Naive thymus-derived CD4-positive, alpha-beta T cell (primary cell): Measurements from ENCODE around the gene ELMO2. TPM values are rescaled to one million over a fixed set of nuclear protein-coding genes. Genes with fewer than 3 reads are reported as not detected.
A peak's percentile ranks its signal among the peaks of the same experiment; 100 is the strongest.

Source experiments
- ATAC-seq: fragments of 150-1000 bp; cut with Tn5 transposase; 2 replicates; pipeline ENCODE4 v1.10.0; 2021; ENCODE audit warnings: mild to moderate bottlenecking, moderate library complexity
- CTCF ChIA-PET: fragments of 350-600 bp; sonication (Branson Sonifier 250); formaldehyde crosslinking; loops from one replicate; lab custom pipeline; 2021; ENCODE audit warnings: antibody characterized with exemption; lab: Charles Lee
- POLR2A ChIA-PET: fragments of 350-600 bp; sonication (Branson Sonifier 250); formaldehyde crosslinking; loops from one replicate; lab custom pipeline; 2021; ENCODE audit warnings: antibody characterized with exemption, inconsistent platforms; lab: Charles Lee
- DNase-seq, 9 donors: peaks; one replicate each; pipeline versions ENCODE4 v3.0.0 to v3.0.0-alpha.2; 2020 to 2022; ENCODE audit warnings: mixed read lengths in 1 of 9
- H3K27ac ChIP-seq: one replicate; pipeline ENCODE4 v1.7.0; 2013; ENCODE audit warnings: mild to moderate bottlenecking, low read depth, low read length, moderate library complexity
- H3K27me3 ChIP-seq, 2 donors: one replicate each; pipeline ENCODE4 v1.7.0; 2013; ENCODE audit warnings: low read length in 2 of 2, mild to moderate bottlenecking in 2 of 2, moderate library complexity in 2 of 2; ENCODE audit not compliant: control insufficient read depth in 2 of 2, insufficient read depth in 2 of 2
- H3K36me3 ChIP-seq, 3 experiments: 1 replicate in 2 of 3; 2 replicates in 1 of 3; pipeline ENCODE4 v1.7.0; 2013; ENCODE audit warnings: low read length in 3 of 3, mild to moderate bottlenecking in 3 of 3, moderate library complexity in 1 of 3; ENCODE audit not compliant: insufficient read depth in 3 of 3, control insufficient read depth in 2 of 3
- H3K4me1 ChIP-seq, 2 donors: one replicate each; pipeline ENCODE4 v1.7.0; 2013; ENCODE audit warnings: low read length in 2 of 2, mild to moderate bottlenecking in 2 of 2, moderate library complexity in 1 of 2; ENCODE audit not compliant: control insufficient read depth in 2 of 2, insufficient read depth in 2 of 2
- H3K4me3 ChIP-seq: 2 replicates; pipeline ENCODE4 v1.7.0; 2013; ENCODE audit warnings: mild to moderate bottlenecking, low read length
- H3K9me3 ChIP-seq, 3 experiments: 1 replicate in 2 of 3; 2 replicates in 1 of 3; pipeline ENCODE4 v1.7.0; 2013; ENCODE audit warnings: low read length in 3 of 3; ENCODE audit not compliant: control insufficient read depth in 2 of 3
- H3K27ac Mint-ChIP-seq, 9 donors: one replicate each; pipeline ENCODE4 v1.8.0; 2020 to 2022; ENCODE audit warnings: mixed read lengths in 9 of 9, mild to moderate bottlenecking in 8 of 9, moderate library complexity in 5 of 9, inconsistent platforms in 2 of 9
- H3K27me3 Mint-ChIP-seq, 5 donors: one replicate each; pipeline ENCODE4 v1.8.0; 2021 to 2022; ENCODE audit warnings: mixed read lengths in 5 of 5, mild to moderate bottlenecking in 1 of 5
- H3K36me3 Mint-ChIP-seq, 5 donors: one replicate each; pipeline ENCODE4 v1.8.0; 2020 to 2022; ENCODE audit warnings: mixed read lengths in 5 of 5, mild to moderate bottlenecking in 3 of 5, inconsistent platforms in 1 of 5
- H3K4me1 Mint-ChIP-seq, 7 donors: one replicate each; pipeline ENCODE4 v1.8.0; 2020 to 2022; ENCODE audit warnings: mixed read lengths in 7 of 7, mild to moderate bottlenecking in 3 of 7, inconsistent platforms in 1 of 7
- H3K4me3 Mint-ChIP-seq, 10 donors: one replicate each; pipeline ENCODE4 v1.8.0; 2020 to 2022; ENCODE audit warnings: mild to moderate bottlenecking in 10 of 10, mixed read lengths in 10 of 10, moderate library complexity in 6 of 10, inconsistent platforms in 2 of 10
- H3K9me3 Mint-ChIP-seq, 11 donors: one replicate each; pipeline ENCODE4 v1.8.0; 2020 to 2022; ENCODE audit warnings: mixed read lengths in 11 of 11, mild to moderate bottlenecking in 4 of 11, inconsistent platforms in 1 of 11, moderate library complexity in 1 of 11
- intact Hi-C, 2 donors: fragments of 100-400 bp; cut with micrococcal nuclease; formaldehyde crosslinking; loops; one replicate each; pipeline ENCODE4 v1.15.1; 2023
- polyA plus RNA-seq, 2 donors: library from polyadenylated mRNA; unstranded; fragments of 300-500 nt; fragmentation: Illumina TruSeq; gene quantifications; one replicate each; pipeline ENCODE4 v1.2.3, GENCODE V29; 2021
- total RNA-seq, 6 experiments: library from RNA in 5 of 6; stranded (reverse) in 5 of 6; gene quantifications; 1 replicate in 5 of 6; 2 replicates in 1 of 6; pipeline ENCODE4 v1.2.3 and lab custom pipeline; 2021 to 2026

The ELMO2 gene
- total and polyA plus RNA-seq, 7 experiments from 2014 or later: 35.6 to 104 (median 52.3) TPM

- Mint-ChIP-seq H3K9me3 (no peaks in the 10 kb centered on the region), H3K27me3 (peaks cover 14 to 29% (median 15%) of the 10 kb centered on the region in 5 donors), H3K27ac (no peak overlapping the region), H3K4me3 (no peak overlapping the region), H3K36me3 (no peaks in the 10 kb centered on the region), H3K4me1 (peaks cover 0 to 5% (median 0%) of the 10 kb centered on the region in 7 donors)
- DNase-seq (no peak), ATAC-seq (no peak)
- ChIA-PET CTCF (no interaction called here), POLR2A (no interaction called here)
- no peak overlapping the region for H3K27ac ChIP-seq
- no peaks in the 10 kb centered on the region for H3K4me1 ChIP-seq
- no peaks in the 10 kb centered on the region for H3K27me3 ChIP-seq
- no peaks in the 10 kb centered on the region for H3K9me3 ChIP-seq
- H3K36me3 ChIP-seq: no peaks in the 10 kb centered on the region
- no peak overlapping the region for H3K4me3 ChIP-seq
- intact Hi-C loops: no loop called here
Observed at GRCh38 chr20:46325789-46326188, 80.6 kb downstream of the ELMO2 start.

- POLR2A ChIA-PET: no interaction called here
- peaks cover 15 to 27% (median 16%) of the 10 kb centered on the region in 5 donors for H3K27me3 Mint-ChIP-seq
- intact Hi-C loops: no loop called here
- no peak overlapping the region for H3K4me3 Mint-ChIP-seq
- no peak overlapping the region for H3K4me3 ChIP-seq
- no peaks in the 10 kb centered on the region for H3K9me3 ChIP-seq
- H3K36me3 Mint-ChIP-seq: no peaks in the 10 kb centered on the region
- DNase-seq (no peak), ATAC-seq (peak; percentile 47)
- CTCF ChIA-PET: no interaction called here
- no peak overlapping the region for H3K27ac Mint-ChIP-seq
- no peak overlapping the region for H3K27ac ChIP-seq
- H3K4me1 ChIP-seq: no peaks in the 10 kb centered on the region
- no peaks in the 10 kb centered on the region for H3K9me3 Mint-ChIP-seq
- no peaks in the 10 kb centered on the region for H3K36me3 ChIP-seq
- H3K4me1 Mint-ChIP-seq: peaks cover 0 to 5% (median 0%) of the 10 kb centered on the region in 7 donors
- H3K27me3 ChIP-seq: no peaks in the 10 kb centered on the region
Observed at GRCh38 chr20:46324960-46325703, 81.3 kb downstream of the ELMO2 start.

GRCh38 chr20:46324379-46324778 lies 82.0 kb downstream of the ELMO2 start:
- Histone ChIP-seq H3K27me3 (no peaks in the 10 kb centered on the region), H3K4me3 (no peak overlapping the region), H3K4me1 (no peaks in the 10 kb centered on the region), H3K36me3 (no peaks in the 10 kb centered on the region), H3K27ac (no peak overlapping the region), H3K9me3 (no peaks in the 10 kb centered on the region)
- intact Hi-C loops: no loop called here
- no peaks in the 10 kb centered on the region for H3K36me3 Mint-ChIP-seq
- H3K4me1 Mint-ChIP-seq: peaks cover 0 to 3% (median 0%) of the 10 kb centered on the region in 7 donors
- no peaks in the 10 kb centered on the region for H3K9me3 Mint-ChIP-seq
- ChIA-PET POLR2A (no interaction called here), CTCF (no interaction called here)
- DNase-seq: no peak
- no peak overlapping the region for H3K4me3 Mint-ChIP-seq
- no peak overlapping the region for H3K27ac Mint-ChIP-seq
- no peak for ATAC-seq
- H3K27me3 Mint-ChIP-seq: peaks cover 15 to 26% (median 17%) of the 10 kb centered on the region in 5 donors

GRCh38 chr20:46323557-46323956 lies 82.9 kb downstream of the ELMO2 start:
- Mint-ChIP-seq H3K4me3 (no peak overlapping the region), H3K36me3 (no peaks in the 10 kb centered on the region), H3K4me1 (peaks cover 0 to 2% (median 0%) of the 10 kb centered on the region in 7 donors), H3K9me3 (no peaks in the 10 kb centered on the region), H3K27me3 (peaks cover 18 to 30% (median 24%) of the 10 kb centered on the region in 5 donors), H3K27ac (no peak overlapping the region)
- CTCF ChIA-PET: no interaction called here
- DNase-seq (no peak), ATAC-seq (no peak)
- Histone ChIP-seq H3K36me3 (no peaks in the 10 kb centered on the region), H3K4me3 (no peak overlapping the region), H3K27me3 (no peaks in the 10 kb centered on the region), H3K27ac (no peak overlapping the region), H3K9me3 (no peaks in the 10 kb centered on the region), H3K4me1 (no peaks in the 10 kb centered on the region)
- intact Hi-C loops: no loop called here
- POLR2A ChIA-PET: interaction anchor here (0.9 kb wide), 1 partner anchor 26 kb away, joined by 4 read pairs; no protein-coding TSS in a partner anchor

GRCh38 chr20:46322641-46323040 lies 83.8 kb downstream of the ELMO2 start:
- H3K27me3 ChIP-seq: peaks cover 0 to 2% of the 10 kb centered on the region in 2 donors
- CTCF ChIA-PET: interaction anchor here (0.6 kb wide), 1 partner anchor 27 kb away, joined by 3 read pairs; no protein-coding TSS in a partner anchor

GRCh38 chr20:46317685-46318177 lies 88.7 kb downstream of the ELMO2 start:
- ChIA-PET CTCF (interaction anchor here (0.6 kb wide), 1 partner anchor 29 kb away, joined by 4 read pairs; no protein-coding TSS in a partner anchor), POLR2A (no interaction called here)
- no peaks in the 10 kb centered on the region for H3K36me3 ChIP-seq
- no peak overlapping the region for H3K27ac ChIP-seq
- no peak for ATAC-seq
- peaks cover 0 to 6% of the 10 kb centered on the region in 2 donors for H3K27me3 ChIP-seq
- Mint-ChIP-seq H3K27me3 (peaks cover 54 to 83% (median 62%) of the 10 kb centered on the region in 5 donors), H3K4me1 (peaks cover 0 to 4% (median 0%) of the 10 kb centered on the region in 7 donors), H3K36me3 (no peaks in the 10 kb centered on the region), H3K9me3 (peaks cover 0 to 2% (median 0%) of the 10 kb centered on the region in 11 donors), H3K4me3 (no peak overlapping the region), H3K27ac (no peak overlapping the region)
- intact Hi-C loops: no loop called here
- DNase-seq: no peak
- no peaks in the 10 kb centered on the region for H3K9me3 ChIP-seq
- H3K4me3 ChIP-seq: no peak overlapping the region
- no peaks in the 10 kb centered on the region for H3K4me1 ChIP-seq

More at GRCh38 chr20:46322641-46323040, 83.8 kb downstream of the ELMO2 start:
- no peak overlapping the region for H3K27ac ChIP-seq
- Mint-ChIP-seq H3K4me1 (peaks cover 0 to 2% (median 0%) of the 10 kb centered on the region in 7 donors), H3K27me3 (peaks cover 19 to 35% (median 23%) of the 10 kb centered on the region in 5 donors), H3K9me3 (no peaks in the 10 kb centered on the region), H3K27ac (no peak overlapping the region), H3K36me3 (no peaks in the 10 kb centered on the region), H3K4me3 (no peak overlapping the region)
- ATAC-seq (no peak), DNase-seq (no peak)
- H3K9me3 ChIP-seq: no peaks in the 10 kb centered on the region
- POLR2A ChIA-PET: interaction anchor here (0.9 kb wide), 1 partner anchor 27 kb away, joined by 4 read pairs; no protein-coding TSS in a partner anchor
- no peak overlapping the region for H3K4me3 ChIP-seq
- no peaks in the 10 kb centered on the region for H3K36me3 ChIP-seq
- intact Hi-C loops: no loop called here
- H3K4me1 ChIP-seq: no peaks in the 10 kb centered on the region
